A549 (cell line): ENCODE results near the gene QKI. TPM values are rescaled to one million over a fixed set of nuclear protein-coding genes. Genes with fewer than 3 reads are reported as not detected.

Source experiments
- ATAC-seq, 2 experiments: fragments of 200-7000 bp in 1 of 2; fragments of >200 bp in 1 of 2; cut with Nextera tagmentation in 1 of 2; cut with Tn5 transposase in 1 of 2; 3 replicates each; pipeline versions ENCODE4 v1.8.0 to v1.9.1; 2018 to 2020; ENCODE audit warnings: mild to moderate bottlenecking in 1 of 2, moderate library complexity in 1 of 2
- CTCF ChIA-PET: fragments of 300-600 bp; sonication (Branson Sonifier 250); formaldehyde crosslinking; extraction: SDS; loops from one replicate; lab custom pipeline; 2021; ENCODE audit warnings: antibody characterized with exemption, inconsistent platforms; lab: Yijun Ruan, JAX
- POLR2A ChIA-PET: fragments of 350-600 bp; formaldehyde crosslinking; extraction: SDS; loops from one replicate; lab custom pipeline; 2021; ENCODE audit warnings: antibody characterized with exemption, inconsistent platforms; lab: Yijun Ruan, JAX
- DNase-seq, 2 experiments: peaks; one replicate each; pipeline versions ENCODE4 v3.0.0 to v3.0.0-alpha.2; 2011 to 2016; ENCODE audit warnings: low read depth in 1 of 2, low spot score in 1 of 2
- FAIRE-seq: peaks from 2 replicates; lab custom pipeline; 2011; peaks lifted over from hg19 to GRCh38; lab: Jason Lieb, UNC
- H3K27ac ChIP-seq, 2 experiments: fragments of >200 bp; sonication (Bioruptor Twin); formaldehyde crosslinking; 3 replicates each; pipeline ENCODE4 v1.5.1; 2016 to 2017
- H3K4me1 ChIP-seq: fragments of >200 bp; sonication (Bioruptor Twin); formaldehyde crosslinking; 3 replicates; pipeline ENCODE4 v1.6.1; 2016
- H3K4me2 ChIP-seq: fragments of >200 bp; sonication (Bioruptor Twin); formaldehyde crosslinking; 3 replicates; pipeline ENCODE4 v1.6.1; 2016
- H3K4me3 ChIP-seq: fragments of >200 bp; sonication (Bioruptor Twin); formaldehyde crosslinking; 3 replicates; pipeline ENCODE4 v1.5.1; 2016
- H3K9me3 ChIP-seq: fragments of >200 bp; sonication (Bioruptor Twin); formaldehyde crosslinking; 3 replicates; pipeline ENCODE4 v1.6.1; 2016
- BHLHE40 ChIP-seq: IDR thresholded peaks from 2 replicates; pipeline ENCODE4 v1.6.1; 2012; ENCODE audit warnings: low read depth, low read length, inconsistent platforms
- CEBPB ChIP-seq, 2 experiments: fragments of >200 bp in 1 of 2; sonication (Bioruptor Twin) in 1 of 2; formaldehyde crosslinking in 1 of 2; IDR thresholded peaks; 2 replicates each; pipeline ENCODE4 v1.6.1; 2012 to 2016
- CHD2 ChIP-seq: fragments of 150-350 bp; IDR thresholded peaks from 2 replicates; pipeline ENCODE4 v1.6.1; 2014; ENCODE audit warnings: low read length; ENCODE audit not compliant: partially characterized antibody
- CTCF ChIP-seq: fragments of >200 bp; sonication (Bioruptor Twin); formaldehyde crosslinking; IDR thresholded peaks from 3 replicates; pipeline ENCODE4 v1.5.1; 2016
- EP300 ChIP-seq, 2 experiments: fragments of >200 bp; sonication (Bioruptor Twin); formaldehyde crosslinking; IDR thresholded peaks; 2 replicates in 1 of 2; 3 replicates in 1 of 2; pipeline ENCODE4 v1.6.1; 2016 to 2017
- FOSB ChIP-seq: fragments of 250-450 bp; sonication (Bioruptor Pico); IDR thresholded peaks from 2 replicates; pipeline ENCODE4 v1.5.0; 2020; ENCODE audit warnings: mild to moderate bottlenecking, moderate library complexity
- FOSL2 ChIP-seq, 2 experiments: fragments of 450-650 bp in 1 of 2; fragments of >200 bp in 1 of 2; sonication (Bioruptor Twin) in 1 of 2; formaldehyde crosslinking; IDR thresholded peaks; 2 replicates each; pipeline versions ENCODE4 v1.5.0 to v1.6.1; 2016 to 2020; ENCODE audit warnings: mild to moderate bottlenecking in 1 of 2, moderate library complexity in 1 of 2
- HMGXB4 ChIP-seq: fragments of 250-450 bp; sonication (Bioruptor Pico); IDR thresholded peaks from 2 replicates; pipeline ENCODE4 v1.5.0; 2021; ENCODE audit warnings: mild to moderate bottlenecking, moderate library complexity, borderline replicate concordance
- HOXB13 ChIP-seq: fragments of 250-450 bp; sonication (Bioruptor Pico); IDR thresholded peaks from 2 replicates; pipeline ENCODE4 v1.5.0; 2020; ENCODE audit warnings: low read depth, mild to moderate bottlenecking, moderate library complexity
- HOXB5 ChIP-seq: fragments of 250-450 bp; sonication (Bioruptor Pico); IDR thresholded peaks from 2 replicates; pipeline ENCODE4 v1.5.0; 2020; ENCODE audit warnings: mild to moderate bottlenecking, moderate library complexity
- JUNB ChIP-seq: fragments of >200 bp; sonication (Bioruptor Twin); formaldehyde crosslinking; IDR thresholded peaks from 2 replicates; pipeline ENCODE4 v1.6.1; 2016
- KDM1A ChIP-seq: fragments of 200-600 bp; sonication (generic); IDR thresholded peaks from 2 replicates; pipeline ENCODE4 v1.6.1; 2016; ENCODE audit warnings: low read depth, mild to moderate bottlenecking
- MAZ ChIP-seq: fragments of 150-350 bp; IDR thresholded peaks from 2 replicates; pipeline ENCODE4 v1.6.1; 2014; ENCODE audit warnings: antibody characterized with exemption, low read depth, low read length, borderline replicate concordance
- MYC ChIP-seq: IDR thresholded peaks from 2 replicates; pipeline ENCODE4 v1.6.1; 2012; ENCODE audit warnings: mild to moderate bottlenecking, inconsistent platforms, low read length, improper control_type of control experiment, borderline replicate concordance
- NFE2L2 ChIP-seq: fragments of 150-350 bp; conservative IDR thresholded peaks from 2 replicates; pipeline ENCODE4 v1.6.1; 2014; ENCODE audit warnings: low read length
- NR3C1 ChIP-seq: fragments of >200 bp; sonication (Bioruptor Twin); formaldehyde crosslinking; IDR thresholded peaks from 3 replicates; pipeline ENCODE4 v1.6.1; 2017
- PBX3 ChIP-seq: IDR thresholded peaks from 2 replicates; pipeline ENCODE4 v1.6.1; 2012
- PHF8 ChIP-seq: fragments of 200-600 bp; sonication (generic); IDR thresholded peaks from 2 replicates; pipeline ENCODE4 v1.6.1; 2016; ENCODE audit warnings: low read depth, mild to moderate bottlenecking, antibody characterized with exemption, moderate library complexity, borderline replicate concordance
- POLR2A ChIP-seq: IDR thresholded peaks from 2 replicates; pipeline ENCODE4 v1.6.1; 2012; ENCODE audit warnings: mild to moderate bottlenecking, low read length
- RAD21 ChIP-seq, 2 experiments: fragments of >200 bp in 1 of 2; sonication (Bioruptor Twin) in 1 of 2; formaldehyde crosslinking in 1 of 2; IDR thresholded peaks in 1 of 2; conservative IDR thresholded peaks in 1 of 2; 2 replicates in 1 of 2; 3 replicates in 1 of 2; pipeline ENCODE4 v1.6.1; 2012 to 2018; ENCODE audit warnings: inconsistent platforms in 1 of 2
- RCOR1 ChIP-seq: fragments of 150-350 bp; IDR thresholded peaks from 2 replicates; pipeline ENCODE4 v1.6.1; 2014; ENCODE audit warnings: antibody characterized with exemption, low read length, low read depth
- REST ChIP-seq: fragments of 200-600 bp; sonication (generic); IDR thresholded peaks from 2 replicates; pipeline ENCODE4 v1.6.1; 2016; ENCODE audit warnings: antibody characterized with exemption, mild to moderate bottlenecking, moderate library complexity
- SREBF2 ChIP-seq: fragments of 450-650 bp; IDR thresholded peaks from 2 replicates; pipeline ENCODE4 v1.6.1; 2014; ENCODE audit warnings: mild to moderate bottlenecking, moderate library complexity
- TP53 ChIP-seq: fragments of 250-450 bp; sonication (Bioruptor Pico); IDR thresholded peaks from 2 replicates; pipeline ENCODE4 v1.5.0; 2021; ENCODE audit warnings: mild to moderate bottlenecking, moderate library complexity
- USF2 ChIP-seq: fragments of 450-650 bp; IDR thresholded peaks from 2 replicates; pipeline ENCODE4 v1.6.1; 2014; ENCODE audit warnings: antibody characterized with exemption
- ZFP36 ChIP-seq: fragments of 450-650 bp; IDR thresholded peaks from 2 replicates; pipeline ENCODE4 v1.6.1; 2014; ENCODE audit warnings: borderline replicate concordance; ENCODE audit not compliant: partially characterized antibody
- ZNF302 ChIP-seq: fragments of 250-450 bp; sonication (Bioruptor Pico); IDR thresholded peaks from 2 replicates; pipeline ENCODE4 v1.9.0; 2021; ENCODE audit warnings: inconsistent platforms, mild to moderate bottlenecking, moderate library complexity
- WGBS: methylation state at CpG from one replicate; pipeline ENCODE4 v1.1.6; 2017; ENCODE audit errors: missing lambda C conversion rate; 5-methylcytosine and 5-hydroxymethylcytosine counted together
- polyA plus RNA-seq, 4 experiments: library from polyadenylated mRNA; depleted of rRNA in 3 of 4; stranded (reverse); fragments of >200 nt; fragmentation: RNase III in 1 of 4; extraction: RNeasy Plus Mini Kit Qiagen cat#74134 plus additional on column Dnase treatment in 1 of 4; gene quantifications; 2 replicates in 3 of 4; 3 replicates in 1 of 4; pipeline ENCODE4 v1.2.3, GENCODE V29; 2011 to 2017

The QKI gene
- polyA plus RNA-seq, 2 of the 4 experiments (the other 2 are of a cell fraction): 71.9 to 98.2 TPM

- Histone ChIP-seq H3K4me1 (no peaks in the 10 kb centered on the region), H3K27ac (no peak overlapping the region), H3K4me2 (no peak overlapping the region), H3K9me3 (no peaks in the 10 kb centered on the region), H3K4me3 (no peak overlapping the region)
- 92% methylated on average over 3 of the region's 3 CpGs for WGBS
- CTCF ChIA-PET: no interaction called here
- ATAC-seq: no peak
- DNase-seq: no peak
- TF ChIP-seq RAD21 (conservative IDR thresholded peaks at IDR 0.05 in 1 of 2, IDR thresholded peaks at IDR 0.05 in 1 of 2): no peak
- no peak for TF ChIP-seq HOXB5 (CRISPR knock-in tag)
- no peak for TF ChIP-seq MAZ
- TF ChIP-seq HOXB13 (CRISPR knock-in tag): no peak
- TF ChIP-seq POLR2A: no peak
- no peak for TF ChIP-seq SREBF2
- TF ChIP-seq CEBPB (IDR thresholded peaks at IDR 0.05): no peak
- no peak for TF ChIP-seq NFE2L2
- TF ChIP-seq ZNF302: no peak
- no peak for TF ChIP-seq FOSL2 (IDR thresholded peaks at IDR 0.05)
- no peak for TF ChIP-seq FOSL2 (CRISPR knock-in tag; IDR thresholded peaks at IDR 0.05)
- TF ChIP-seq ZFP36: no peak
- TF ChIP-seq CTCF: no peak
- TF ChIP-seq JUNB: no peak
- TF ChIP-seq CHD2: no peak
- no peak for FAIRE-seq
- POLR2A ChIA-PET: no interaction called here
Measured at GRCh38 chr6:163564534-163564933, 150.0 kb downstream of the QKI start.

GRCh38 chr6:163565140-163565539, 150.6 kb downstream of the QKI start:
- Histone ChIP-seq H3K4me3 (no peak overlapping the region), H3K9me3 (no peaks in the 10 kb centered on the region), H3K4me1 (no peaks in the 10 kb centered on the region), H3K4me2 (no peak overlapping the region), H3K27ac (no peak overlapping the region)
- ATAC-seq (no peak), FAIRE-seq (no peak), DNase-seq (no peak)
- POLR2A ChIA-PET: no interaction called here
- 81% methylated on average over 4 of the region's 4 CpGs for WGBS
- CTCF ChIA-PET: no interaction called here
- TF ChIP-seq CEBPB (IDR thresholded peaks at IDR 0.05): no peak
- no peak for TF ChIP-seq EP300 (IDR thresholded peaks at IDR 0.05)
- TF ChIP-seq FOSB (CRISPR knock-in tag): no peak

- H3K27ac ChIP-seq: no peak overlapping the region
- CTCF ChIA-PET: no interaction called here
- H3K4me3 ChIP-seq: no peak overlapping the region
- DNase-seq (no peak), FAIRE-seq (no peak), ATAC-seq (no peak)
- H3K4me1 ChIP-seq: no peaks in the 10 kb centered on the region; the same call in 2 of the 3 replicates
- no peaks in the 10 kb centered on the region for H3K9me3 ChIP-seq
- no peak overlapping the region for H3K4me2 ChIP-seq
- 89% methylated on average over 1 of the region's 1 CpG for WGBS
- POLR2A ChIA-PET: no interaction called here
- TF ChIP-seq NR3C1: no peak
- TF ChIP-seq BHLHE40: no peak
- TF ChIP-seq RCOR1: no peak
- no peak for TF ChIP-seq HMGXB4 (CRISPR knock-in tag)
- no peak for TF ChIP-seq MYC
- no peak for TF ChIP-seq PBX3
- no peak for TF ChIP-seq POLR2A
- no peak for TF ChIP-seq TP53 (CRISPR knock-in tag)
- no peak for TF ChIP-seq JUNB
- TF ChIP-seq REST: no peak
- no peak for TF ChIP-seq USF2
- no peak for TF ChIP-seq MAZ
- TF ChIP-seq KDM1A: no peak
- no peak for TF ChIP-seq FOSB (CRISPR knock-in tag)
- TF ChIP-seq PHF8: no peak
Measured at GRCh38 chr6:163566056-163566455, 151.5 kb downstream of the QKI start.
